NB4 (cell line): ENCODE results near the gene POTEM.
"Not testable (repeated sequence)": the region's sequence is repeated elsewhere in the genome, so short reads cannot be mapped to it uniquely, and the experiment has no call there.

Experiments used
- MYC ChIP-seq: IDR thresholded peaks from 2 replicates; pipeline ENCODE4 v1.6.1; 2011; ENCODE audit warnings: low read depth, low read length
- POLR2A ChIP-seq: IDR thresholded peaks from 2 replicates; pipeline ENCODE4 v1.6.1; 2011; ENCODE audit warnings: mild to moderate bottlenecking; ENCODE audit not compliant: insufficient read length; ENCODE audit errors: extremely low read depth
- TF ChIP-seq, protein P1 (sequence below): IDR thresholded peaks from one replicate; pipeline ENCODE4 v1.5.1; 2012; ENCODE audit warnings: low read depth, low read length
- TF ChIP-seq, protein P2 (sequence below): IDR thresholded peaks from 2 replicates; pipeline ENCODE4 v1.6.1; 2011; ENCODE audit warnings: low read depth, low read length

DNA sequence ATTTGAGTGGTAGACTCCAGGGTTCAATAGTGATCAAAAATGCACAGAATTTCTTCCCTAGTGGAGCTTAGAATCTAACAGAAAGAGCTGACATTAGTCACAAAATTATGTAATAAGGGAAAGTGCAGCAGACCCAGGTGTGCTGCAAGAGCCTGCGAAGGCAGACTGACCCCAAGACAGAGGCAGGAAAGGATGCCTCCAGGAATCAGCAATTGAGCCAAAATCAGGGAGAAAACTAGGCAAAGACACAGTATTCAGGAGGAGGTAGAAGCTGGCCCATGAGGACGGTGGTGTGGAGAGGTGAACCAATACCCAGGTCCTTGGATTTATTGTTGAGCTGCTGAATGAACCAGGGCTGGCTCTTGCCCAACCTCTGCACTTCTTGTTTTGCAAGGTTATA lies 76.2 kb downstream of the POTEM start:
- not testable (repeated sequence) for TF ChIP-seq POLR2A, MYC
- TF ChIP-seq, protein P1, sequence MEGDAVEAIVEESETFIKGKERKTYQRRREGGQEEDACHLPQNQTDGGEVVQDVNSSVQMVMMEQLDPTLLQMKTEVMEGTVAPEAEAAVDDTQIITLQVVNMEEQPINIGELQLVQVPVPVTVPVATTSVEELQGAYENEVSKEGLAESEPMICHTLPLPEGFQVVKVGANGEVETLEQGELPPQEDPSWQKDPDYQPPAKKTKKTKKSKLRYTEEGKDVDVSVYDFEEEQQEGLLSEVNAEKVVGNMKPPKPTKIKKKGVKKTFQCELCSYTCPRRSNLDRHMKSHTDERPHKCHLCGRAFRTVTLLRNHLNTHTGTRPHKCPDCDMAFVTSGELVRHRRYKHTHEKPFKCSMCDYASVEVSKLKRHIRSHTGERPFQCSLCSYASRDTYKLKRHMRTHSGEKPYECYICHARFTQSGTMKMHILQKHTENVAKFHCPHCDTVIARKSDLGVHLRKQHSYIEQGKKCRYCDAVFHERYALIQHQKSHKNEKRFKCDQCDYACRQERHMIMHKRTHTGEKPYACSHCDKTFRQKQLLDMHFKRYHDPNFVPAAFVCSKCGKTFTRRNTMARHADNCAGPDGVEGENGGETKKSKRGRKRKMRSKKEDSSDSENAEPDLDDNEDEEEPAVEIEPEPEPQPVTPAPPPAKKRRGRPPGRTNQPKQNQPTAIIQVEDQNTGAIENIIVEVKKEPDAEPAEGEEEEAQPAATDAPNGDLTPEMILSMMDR: not testable (repeated sequence)
- TF ChIP-seq, protein P2, sequence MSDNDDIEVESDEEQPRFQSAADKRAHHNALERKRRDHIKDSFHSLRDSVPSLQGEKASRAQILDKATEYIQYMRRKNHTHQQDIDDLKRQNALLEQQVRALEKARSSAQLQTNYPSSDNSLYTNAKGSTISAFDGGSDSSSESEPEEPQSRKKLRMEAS: not testable (repeated sequence)
